Stomach smooth muscle (tissue), 2 donors: ENCODE results near the gene LDLRAD4.

ENCODE experiments used
- H3K27ac ChIP-seq: one replicate; pipeline ENCODE4 v1.7.0; 2013; ENCODE audit warnings: mild to moderate bottlenecking, low read length, inconsistent platforms
- H3K27me3 ChIP-seq, 2 donors: one replicate each; pipeline ENCODE4 v1.7.0; 2013; ENCODE audit warnings: low read length in 2 of 2; ENCODE audit not compliant: insufficient read depth in 2 of 2, control insufficient read depth in 1 of 2
- H3K36me3 ChIP-seq, 2 donors: one replicate each; pipeline ENCODE4 v1.7.0; 2013; ENCODE audit warnings: low read length in 2 of 2; ENCODE audit not compliant: control insufficient read depth in 2 of 2, insufficient read depth in 2 of 2
- H3K4me1 ChIP-seq: one replicate; pipeline ENCODE4 v1.7.0; 2013; ENCODE audit warnings: low read length; ENCODE audit not compliant: control insufficient read depth, insufficient read depth
- H3K4me3 ChIP-seq, 2 donors: one replicate each; pipeline ENCODE4 v1.7.0; 2013; ENCODE audit warnings: low read length in 2 of 2
- H3K9ac ChIP-seq, 2 donors: one replicate each; pipeline ENCODE4 v1.7.0; 2013; ENCODE audit warnings: low read length in 2 of 2, mild to moderate bottlenecking in 1 of 2
- H3K9me3 ChIP-seq, 2 donors: one replicate each; pipeline ENCODE4 v1.7.0; 2013; ENCODE audit warnings: low read length in 2 of 2; ENCODE audit not compliant: control insufficient read depth in 2 of 2
- donor health status: healthy.
- donor health status: Pancreatic carcinoma.

Gene LDLRAD4

GRCh38 chr18:13448335-13448795, 229.8 kb downstream of the LDLRAD4 start:
- Histone ChIP-seq H3K36me3 (no peaks in the 10 kb centered on the region), H3K27me3 (no peaks in the 10 kb centered on the region), H3K9me3 (no peaks in the 10 kb centered on the region), H3K27ac (no peak overlapping the region), H3K4me1 (peaks cover 33% of the 10 kb centered on the region), H3K9ac (no peak overlapping the region), H3K4me3 (no peak overlapping the region)

- Histone ChIP-seq H3K36me3 (no peaks in the 10 kb centered on the region), H3K27me3 (no peaks in the 10 kb centered on the region), H3K9ac (no peak overlapping the region), H3K4me1 (peaks cover 35% of the 10 kb centered on the region), H3K9me3 (no peaks in the 10 kb centered on the region), H3K4me3 (no peak overlapping the region), H3K27ac (no peak overlapping the region)
These were observed 231.1 kb downstream of the LDLRAD4 start for GRCh38 chr18:13449651-13450050.

GRCh38 chr18:13450289-13451212, 232.0 kb downstream of the LDLRAD4 start:
- Histone ChIP-seq H3K9ac (no peak overlapping the region), H3K36me3 (no peaks in the 10 kb centered on the region), H3K9me3 (no peaks in the 10 kb centered on the region), H3K27me3 (no peaks in the 10 kb centered on the region), H3K27ac (no peak overlapping the region), H3K4me1 (peaks cover 37% of the 10 kb centered on the region), H3K4me3 (no peak overlapping the region)

- Histone ChIP-seq H3K36me3 (no peaks in the 10 kb centered on the region), H3K27me3 (no peaks in the 10 kb centered on the region), H3K9me3 (no peaks in the 10 kb centered on the region), H3K4me3 (no peak overlapping the region), H3K4me1 (peaks cover 37% of the 10 kb centered on the region), H3K27ac (no peak overlapping the region), H3K9ac (no peak overlapping the region)
These were observed 232.6 kb downstream of the LDLRAD4 start for GRCh38 chr18:13451213-13451540.

- Histone ChIP-seq H3K4me3 (no peak overlapping the region), H3K36me3 (no peaks in the 10 kb centered on the region), H3K9ac (no peak overlapping the region), H3K27ac (no peak overlapping the region), H3K27me3 (no peaks in the 10 kb centered on the region), H3K9me3 (no peaks in the 10 kb centered on the region), H3K4me1 (peaks cover 35% of the 10 kb centered on the region)
These were observed 233.3 kb downstream of the LDLRAD4 start for GRCh38 chr18:13451661-13452387.

GRCh38 chr18:13452388-13452811, 233.8 kb downstream of the LDLRAD4 start:
- Histone ChIP-seq H3K4me3 (no peak overlapping the region), H3K36me3 (no peaks in the 10 kb centered on the region), H3K4me1 (peaks cover 35% of the 10 kb centered on the region), H3K27me3 (no peaks in the 10 kb centered on the region), H3K27ac (no peak overlapping the region), H3K9ac (no peak overlapping the region), H3K9me3 (no peaks in the 10 kb centered on the region)

- Histone ChIP-seq H3K9me3 (no peaks in the 10 kb centered on the region), H3K36me3 (peaks cover 0 to under 1% of the 10 kb centered on the region in 2 donors), H3K4me1 (peaks cover 30% of the 10 kb centered on the region), H3K27ac (no peak overlapping the region), H3K27me3 (no peaks in the 10 kb centered on the region), H3K9ac (no peak overlapping the region), H3K4me3 (no peak overlapping the region)
These were observed 234.5 kb downstream of the LDLRAD4 start for GRCh38 chr18:13452871-13453680.

- no peak overlapping the region for H3K27ac ChIP-seq
These were observed 235.2 kb downstream of the LDLRAD4 start for GRCh38 chr18:13453714-13454113.

GRCh38 chr18:13454363-13455150, 236.0 kb downstream of the LDLRAD4 start:
- no peak overlapping the region for H3K4me3 ChIP-seq
- no peak overlapping the region for H3K9ac ChIP-seq
- H3K4me1 ChIP-seq: peaks cover 26% of the 10 kb centered on the region
- peaks cover 0 to 3% of the 10 kb centered on the region in 2 donors for H3K36me3 ChIP-seq
- no peak overlapping the region for H3K27ac ChIP-seq
- no peaks in the 10 kb centered on the region for H3K9me3 ChIP-seq
- no peaks in the 10 kb centered on the region for H3K27me3 ChIP-seq

More at GRCh38 chr18:13453714-13454113, 235.2 kb downstream of the LDLRAD4 start:
- Histone ChIP-seq H3K4me1 (peaks cover 28% of the 10 kb centered on the region), H3K9ac (no peak overlapping the region), H3K36me3 (peaks cover 0 to 3% of the 10 kb centered on the region in 2 donors), H3K9me3 (no peaks in the 10 kb centered on the region), H3K27me3 (no peaks in the 10 kb centered on the region), H3K4me3 (no peak overlapping the region)

GRCh38 chr18:13455471-13455870, 236.9 kb downstream of the LDLRAD4 start:
- H3K4me3 ChIP-seq: no peak overlapping the region
- H3K9ac ChIP-seq: no peak overlapping the region
- no peaks in the 10 kb centered on the region for H3K27me3 ChIP-seq
- peaks cover 0 to 3% of the 10 kb centered on the region in 2 donors for H3K36me3 ChIP-seq
- no peaks in the 10 kb centered on the region for H3K9me3 ChIP-seq
- peaks cover 26% of the 10 kb centered on the region for H3K4me1 ChIP-seq
- no peak overlapping the region for H3K27ac ChIP-seq
